Spleen (tissue), 7 donors: ENCODE data around the gene GIPC1.

Experiments
- POLR2A ChIP-seq, 3 donors: fragments of 450-650 bp; IDR thresholded peaks; one replicate each; pipeline ENCODE4 v1.5.1; 2017; ENCODE audit warnings: antibody characterized with exemption in 3 of 3, mild to moderate bottlenecking in 1 of 3
- TF ChIP-seq, protein P1 (sequence below), 11 experiments: fragments of 200-600 bp in 7 of 11; fragments of 450-650 bp in 4 of 11; sonication (generic) in 4 of 11; IDR thresholded peaks in 8 of 11; conservative IDR thresholded peaks in 3 of 11; 1 replicate in 7 of 11; 2 replicates in 4 of 11; pipeline versions ENCODE4 v1.4.0 to v1.8.0; 2016 to 2021; ENCODE audit warnings: antibody characterized with exemption in 11 of 11, inconsistent platforms in 4 of 11, mild to moderate bottlenecking in 1 of 11
- donor health status: DM: no; HTN: no; CAD: no; lungs with moderate emphysema.
- donor health status: DM: no; HTN: no; CAD: no.
- donor health status: DM: no; HTN: no; CAD: no.

DNA sequence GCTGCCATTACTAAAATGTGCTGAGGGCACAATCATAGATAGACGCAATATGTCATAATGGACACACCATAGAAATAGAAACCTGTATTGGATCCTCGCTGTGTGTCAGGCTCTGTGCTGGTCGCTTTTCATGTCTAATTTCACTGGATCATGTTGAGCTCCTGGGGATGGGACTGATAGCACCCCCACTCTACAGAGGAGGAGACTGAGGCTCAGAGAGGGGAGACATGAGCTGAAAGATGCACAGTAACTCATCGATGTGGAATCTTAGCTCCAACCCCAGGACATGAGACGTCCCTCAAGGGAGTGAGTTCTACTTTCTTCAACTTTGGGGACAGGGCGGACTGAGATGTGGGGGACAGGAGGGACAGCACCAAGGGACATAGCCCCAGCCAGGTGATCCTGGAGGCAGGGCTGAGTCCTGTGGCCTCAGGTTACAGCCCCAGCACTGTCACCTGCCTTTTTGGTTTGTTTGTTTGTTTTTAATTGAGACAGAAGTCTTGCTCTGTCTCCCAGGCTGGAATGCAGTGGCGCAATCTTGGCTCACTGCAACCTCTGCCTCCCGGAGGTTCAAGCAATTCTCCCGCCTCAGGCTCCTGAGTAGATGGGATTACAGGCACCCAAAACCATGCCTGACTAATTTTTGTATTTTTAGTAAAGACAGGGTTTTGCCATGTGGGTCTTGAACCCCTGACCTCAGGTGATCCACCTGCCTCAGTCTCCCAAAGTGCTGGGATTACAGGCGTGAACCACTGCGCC is 6.6 kb upstream of the GIPC1 start:
- no peak for TF ChIP-seq POLR2A (IDR thresholded peaks at IDR 0.05)
- TF ChIP-seq, protein P1, sequence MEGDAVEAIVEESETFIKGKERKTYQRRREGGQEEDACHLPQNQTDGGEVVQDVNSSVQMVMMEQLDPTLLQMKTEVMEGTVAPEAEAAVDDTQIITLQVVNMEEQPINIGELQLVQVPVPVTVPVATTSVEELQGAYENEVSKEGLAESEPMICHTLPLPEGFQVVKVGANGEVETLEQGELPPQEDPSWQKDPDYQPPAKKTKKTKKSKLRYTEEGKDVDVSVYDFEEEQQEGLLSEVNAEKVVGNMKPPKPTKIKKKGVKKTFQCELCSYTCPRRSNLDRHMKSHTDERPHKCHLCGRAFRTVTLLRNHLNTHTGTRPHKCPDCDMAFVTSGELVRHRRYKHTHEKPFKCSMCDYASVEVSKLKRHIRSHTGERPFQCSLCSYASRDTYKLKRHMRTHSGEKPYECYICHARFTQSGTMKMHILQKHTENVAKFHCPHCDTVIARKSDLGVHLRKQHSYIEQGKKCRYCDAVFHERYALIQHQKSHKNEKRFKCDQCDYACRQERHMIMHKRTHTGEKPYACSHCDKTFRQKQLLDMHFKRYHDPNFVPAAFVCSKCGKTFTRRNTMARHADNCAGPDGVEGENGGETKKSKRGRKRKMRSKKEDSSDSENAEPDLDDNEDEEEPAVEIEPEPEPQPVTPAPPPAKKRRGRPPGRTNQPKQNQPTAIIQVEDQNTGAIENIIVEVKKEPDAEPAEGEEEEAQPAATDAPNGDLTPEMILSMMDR (IDR thresholded peaks at IDR 0.05 in 8 of 11, conservative IDR thresholded peaks at IDR 0.05 in 3 of 11), result no peak
